ENCODE measurements around the gene DCBLD1. TPM values are rescaled to one million over a fixed set of nuclear protein-coding genes. Genes with fewer than 3 reads are reported as not detected.

DCBLD1 gene
- total and polyA plus RNA-seq, 3 donors from 2014 or later, result 16.6 to 22.2 (median 16.7) TPM

GRCh38 chr6:117568247-117568646 lies 85.8 kb downstream of the DCBLD1 start:
- DNase-seq, result no peak
- no peak overlapping the region for H3K4me3 ChIP-seq
- 95 to 98% methylated on average over 2 of the region's 2 CpGs for WGBS, 2 donors
- no peaks in the 10 kb centered on the region for H3K36me3 ChIP-seq (ENCODE audit: low read depth, missing control alignments)
- no peaks in the 10 kb centered on the region for H3K27me3 ChIP-seq
- H3K27ac ChIP-seq, result no peak overlapping the region
- H3K4me1 ChIP-seq, result no peaks in the 10 kb centered on the region
- no peaks in the 10 kb centered on the region for H3K9me3 ChIP-seq
- TF ChIP-seq POLR2A (IDR thresholded peaks at IDR 0.05), result no peak
- TF ChIP-seq, protein P1, sequence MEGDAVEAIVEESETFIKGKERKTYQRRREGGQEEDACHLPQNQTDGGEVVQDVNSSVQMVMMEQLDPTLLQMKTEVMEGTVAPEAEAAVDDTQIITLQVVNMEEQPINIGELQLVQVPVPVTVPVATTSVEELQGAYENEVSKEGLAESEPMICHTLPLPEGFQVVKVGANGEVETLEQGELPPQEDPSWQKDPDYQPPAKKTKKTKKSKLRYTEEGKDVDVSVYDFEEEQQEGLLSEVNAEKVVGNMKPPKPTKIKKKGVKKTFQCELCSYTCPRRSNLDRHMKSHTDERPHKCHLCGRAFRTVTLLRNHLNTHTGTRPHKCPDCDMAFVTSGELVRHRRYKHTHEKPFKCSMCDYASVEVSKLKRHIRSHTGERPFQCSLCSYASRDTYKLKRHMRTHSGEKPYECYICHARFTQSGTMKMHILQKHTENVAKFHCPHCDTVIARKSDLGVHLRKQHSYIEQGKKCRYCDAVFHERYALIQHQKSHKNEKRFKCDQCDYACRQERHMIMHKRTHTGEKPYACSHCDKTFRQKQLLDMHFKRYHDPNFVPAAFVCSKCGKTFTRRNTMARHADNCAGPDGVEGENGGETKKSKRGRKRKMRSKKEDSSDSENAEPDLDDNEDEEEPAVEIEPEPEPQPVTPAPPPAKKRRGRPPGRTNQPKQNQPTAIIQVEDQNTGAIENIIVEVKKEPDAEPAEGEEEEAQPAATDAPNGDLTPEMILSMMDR (IDR thresholded peaks at IDR 0.05), result no peak
- intact Hi-C loops (cut with DNase I; ENCODE audit: low total_unique reads), result no loop called here

DNA sequence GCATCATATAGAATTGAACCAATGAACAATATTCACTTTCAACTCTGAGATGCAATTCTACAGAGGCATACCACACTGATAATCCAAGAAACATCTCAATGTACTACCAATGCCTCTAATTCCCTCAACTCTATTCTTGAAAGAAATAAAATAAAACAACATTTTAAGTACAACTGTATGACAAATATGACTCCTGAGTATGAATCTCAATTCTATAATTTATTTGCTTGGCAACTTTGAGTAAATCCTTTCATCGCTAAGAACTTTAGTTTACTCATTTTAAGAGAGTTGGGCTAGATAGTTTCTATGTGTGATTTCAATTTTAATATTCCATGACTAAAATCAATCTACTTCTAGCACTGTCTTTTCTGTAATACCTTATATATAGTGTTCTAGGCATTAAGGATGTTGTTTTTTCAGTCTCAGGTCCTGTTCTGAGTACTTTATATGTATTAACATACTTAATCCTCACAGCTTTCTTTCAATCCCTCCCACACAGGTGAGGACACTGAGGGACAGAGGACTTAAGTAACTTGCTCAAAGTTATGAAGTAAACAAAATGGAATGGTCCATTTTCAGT lies 86.4 kb downstream of the DCBLD1 start:
- Histone ChIP-seq H3K9me3 (no peaks in the 10 kb centered on the region), H3K27me3 (no peaks in the 10 kb centered on the region), H3K27ac (no peak overlapping the region), H3K4me1 (no peaks in the 10 kb centered on the region), H3K4me3 (no peak overlapping the region), H3K36me3 (ENCODE audit: low read depth, missing control alignments) (no peaks in the 10 kb centered on the region)
- no peak for DNase-seq
- 0% methylated on average over 1 of the region's 1 CpG for WGBS, 2 donors
- TF ChIP-seq, protein P1 (IDR thresholded peaks at IDR 0.05), result no peak
- no peak for TF ChIP-seq POLR2A (IDR thresholded peaks at IDR 0.05)
- intact Hi-C loops (cut with DNase I; ENCODE audit: low total_unique reads), result no loop called here

DNA sequence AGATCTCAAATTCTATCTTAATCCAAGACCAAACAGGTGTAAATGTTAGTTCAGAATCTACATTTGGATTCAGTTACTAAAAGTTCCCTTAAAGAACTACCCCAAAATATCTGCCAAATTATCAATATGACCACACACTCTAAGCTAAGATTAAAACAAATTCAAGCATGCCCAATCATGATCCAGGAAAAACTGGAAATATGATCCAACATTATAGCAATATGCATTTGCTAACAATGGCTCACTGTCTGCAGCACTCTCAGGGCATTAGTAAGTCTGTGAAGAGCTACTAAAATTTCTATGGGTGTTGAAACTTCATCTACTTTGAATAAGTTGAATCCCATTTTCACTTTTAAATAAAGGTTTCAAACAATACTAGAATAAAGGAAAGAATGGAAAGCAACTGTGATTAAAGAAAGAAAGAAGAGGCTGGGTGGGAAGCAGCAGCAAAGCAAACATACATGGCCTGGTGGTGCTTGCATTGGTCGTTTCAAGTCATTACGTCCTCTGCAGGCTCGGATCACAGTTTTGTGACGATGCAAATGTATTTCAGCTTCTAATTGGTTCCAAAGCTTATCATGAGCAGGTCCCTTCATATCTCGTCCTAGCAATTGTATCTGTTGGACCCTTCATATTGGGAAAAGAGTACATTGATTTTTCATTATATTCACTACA lies 90.7 kb downstream of the DCBLD1 start:
- H3K36me3 ChIP-seq (ENCODE audit: low read depth, missing control alignments), result no peaks in the 10 kb centered on the region
- intact Hi-C loops (cut with DNase I; ENCODE audit: low total_unique reads), result no loop called here

GRCh38 chr6:117574198-117574597 lies 91.7 kb downstream of the DCBLD1 start:
- no peaks in the 10 kb centered on the region for H3K9me3 ChIP-seq
- intact Hi-C loops (cut with DNase I; ENCODE audit: low total_unique reads), result no loop called here
- no peaks in the 10 kb centered on the region for H3K4me1 ChIP-seq
- H3K36me3 ChIP-seq (ENCODE audit: low read depth, missing control alignments), result no peaks in the 10 kb centered on the region
- DNase-seq, result no peak
- H3K4me3 ChIP-seq, result no peak overlapping the region
- TF ChIP-seq POLR2A (IDR thresholded peaks at IDR 0.05), result no peak
- TF ChIP-seq, protein P1 (IDR thresholded peaks at IDR 0.05), result no peak
- H3K27ac ChIP-seq, result no peak overlapping the region
- WGBS, 2 donors, result 89% methylated on average over 4 of the region's 4 CpGs
- no peaks in the 10 kb centered on the region for H3K27me3 ChIP-seq

More for the DNA sequence above, 90.7 kb downstream of the DCBLD1 start:
- TF ChIP-seq POLR2A (IDR thresholded peaks at IDR 0.05), result no peak
- TF ChIP-seq, protein P1 (IDR thresholded peaks at IDR 0.05), result no peak
- WGBS, 2 donors, result 95% methylated on average over 5 of the region's 5 CpGs
- no peak overlapping the region for H3K4me3 ChIP-seq
- no peak for DNase-seq
- H3K9me3 ChIP-seq, result no peaks in the 10 kb centered on the region
- no peaks in the 10 kb centered on the region for H3K27me3 ChIP-seq
- H3K27ac ChIP-seq, result no peak overlapping the region
- H3K4me1 ChIP-seq, result no peaks in the 10 kb centered on the region

DNA sequence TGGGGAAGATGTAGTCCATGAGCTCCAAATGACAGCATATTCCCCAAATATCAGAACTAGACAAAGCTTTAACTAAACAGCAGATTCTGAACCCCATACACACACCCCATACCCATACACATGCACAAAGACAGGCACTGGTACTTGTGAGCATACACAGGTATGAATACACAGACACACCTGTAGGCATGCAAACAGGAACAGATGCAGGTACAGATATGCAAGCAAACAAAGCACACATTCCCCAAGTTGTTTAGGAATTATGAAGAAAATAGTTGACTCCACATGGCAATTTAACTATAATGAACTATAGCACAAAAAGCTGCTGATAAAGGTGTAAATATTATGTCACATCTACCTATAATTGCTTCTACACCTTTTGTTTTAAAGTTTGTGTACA lies 103.2 kb downstream of the DCBLD1 start:
- TF ChIP-seq, protein P1 (IDR thresholded peaks at IDR 0.05), result no peak
- TF ChIP-seq POLR2A (IDR thresholded peaks at IDR 0.05), result no peak
- no peaks in the 10 kb centered on the region for H3K4me1 ChIP-seq
- no peaks in the 10 kb centered on the region for H3K27me3 ChIP-seq
- no peak overlapping the region for H3K27ac ChIP-seq
- H3K36me3 ChIP-seq (ENCODE audit: low read depth, missing control alignments), result no peaks in the 10 kb centered on the region
- no peak overlapping the region for H3K4me3 ChIP-seq
- intact Hi-C loops (cut with DNase I; ENCODE audit: low total_unique reads), result no loop called here
- H3K9me3 ChIP-seq, result no peaks in the 10 kb centered on the region
- DNase-seq, result no peak
